Parathyroid adenoma (tissue), 2 donors: ENCODE measurements around the gene XIRP1.
A peak's percentile ranks its signal among the peaks of the same experiment; 100 is the strongest.

ENCODE experiments used
- H2AFZ ChIP-seq: fragments of 300-600 bp; sonication (generic); one replicate; pipeline ENCODE4 v1.7.0; 2017; ENCODE audit warnings: antibody characterized with exemption, mild to moderate bottlenecking
- H3K27ac ChIP-seq: fragments of 300-600 bp; sonication (generic); one replicate; pipeline ENCODE4 v1.7.0; 2017
- H3K27me3 ChIP-seq: fragments of 300-600 bp; sonication (generic); one replicate; pipeline ENCODE4 v1.7.0; 2017; ENCODE audit warnings: low read length; ENCODE audit not compliant: control insufficient read depth, insufficient read depth
- H3K36me3 ChIP-seq: fragments of 300-600 bp; sonication (generic); one replicate; pipeline ENCODE4 v1.7.0; 2017; ENCODE audit warnings: low read length; ENCODE audit not compliant: control insufficient read depth, insufficient read depth
- H3K4me1 ChIP-seq: fragments of 300-600 bp; sonication (generic); one replicate; pipeline ENCODE4 v1.7.0; 2017; ENCODE audit warnings: control low read depth
- H3K4me2 ChIP-seq: fragments of 300-600 bp; sonication (generic); one replicate; pipeline ENCODE4 v1.7.0; 2017; ENCODE audit warnings: low read length
- H3K4me3 ChIP-seq: fragments of 300-600 bp; sonication (generic); one replicate; pipeline ENCODE4 v1.7.0; 2017; ENCODE audit warnings: low read depth, low read length
- H3K79me2 ChIP-seq: fragments of 300-600 bp; sonication (generic); one replicate; pipeline ENCODE4 v1.7.0; 2017; ENCODE audit warnings: control low read depth
- H3K9ac ChIP-seq: fragments of 300-600 bp; sonication (generic); one replicate; pipeline ENCODE4 v1.7.0; 2017; ENCODE audit warnings: mild to moderate bottlenecking
- H3K9me3 ChIP-seq: fragments of 300-600 bp; sonication (generic); one replicate; pipeline ENCODE4 v1.7.0; 2017; ENCODE audit warnings: low read length; ENCODE audit not compliant: control insufficient read depth
- CTCF ChIP-seq: fragments of 300-600 bp; sonication (generic); IDR thresholded peaks from one replicate; pipeline ENCODE4 v1.7.0; 2017; ENCODE audit warnings: antibody characterized with exemption, mild to moderate bottlenecking
- donor health status: primary hyperparathyroidism.

XIRP1 gene

GRCh38 chr3:39196671-39197356 lies 4.4 kb upstream of the XIRP1 start:
- Histone ChIP-seq H2AFZ (peak overlapping the region; percentile 66), H3K4me1 (peaks cover 8% of the 10 kb centered on the region), H3K9me3 (no peaks in the 10 kb centered on the region), H3K9ac (no peak overlapping the region), H3K27me3 (no peaks in the 10 kb centered on the region), H3K27ac (no peak overlapping the region), H3K79me2 (no peaks in the 10 kb centered on the region), H3K4me2 (no peak overlapping the region), H3K36me3 (no peaks in the 10 kb centered on the region), H3K4me3 (no peak overlapping the region)
- TF ChIP-seq CTCF = no peak

GRCh38 chr3:39196034-39196433 lies 3.6 kb upstream of the XIRP1 start:
- Histone ChIP-seq H3K36me3 (no peaks in the 10 kb centered on the region), H3K9me3 (no peaks in the 10 kb centered on the region), H3K4me3 (no peak overlapping the region), H3K27ac (no peak overlapping the region), H3K4me2 (no peak overlapping the region), H3K27me3 (no peaks in the 10 kb centered on the region), H3K4me1 (peaks cover 8% of the 10 kb centered on the region), H3K79me2 (no peaks in the 10 kb centered on the region), H2AFZ (peak overlapping the region; percentile 66), H3K9ac (no peak overlapping the region)
- TF ChIP-seq CTCF = no peak

- Histone ChIP-seq H3K4me2 (no peak overlapping the region), H3K4me1 (peaks cover 12% of the 10 kb centered on the region), H3K9me3 (no peaks in the 10 kb centered on the region), H3K27me3 (no peaks in the 10 kb centered on the region), H3K27ac (no peak overlapping the region), H3K79me2 (no peaks in the 10 kb centered on the region), H2AFZ (no peak overlapping the region), H3K9ac (no peak overlapping the region), H3K36me3 (no peaks in the 10 kb centered on the region), H3K4me3 (no peak overlapping the region)
- TF ChIP-seq CTCF = no peak
Measured at GRCh38 chr3:39193391-39193790, 996 bp upstream of the XIRP1 start.

- Histone ChIP-seq H3K36me3 (no peaks in the 10 kb centered on the region), H3K4me3 (no peak overlapping the region), H2AFZ (no peak overlapping the region), H3K27ac (no peak overlapping the region), H3K9me3 (no peaks in the 10 kb centered on the region), H3K79me2 (no peaks in the 10 kb centered on the region), H3K27me3 (no peaks in the 10 kb centered on the region), H3K4me2 (no peak overlapping the region), H3K4me1 (peaks cover 9% of the 10 kb centered on the region), H3K9ac (no peak overlapping the region)
- TF ChIP-seq CTCF = no peak
Measured at GRCh38 chr3:39191773-39192172, 622 bp downstream of the XIRP1 start.

GRCh38 chr3:39191111-39191510 lies 1.3 kb downstream of the XIRP1 start:
- Histone ChIP-seq H2AFZ (no peak overlapping the region), H3K36me3 (no peaks in the 10 kb centered on the region), H3K27ac (no peak overlapping the region), H3K4me1 (peaks cover 4% of the 10 kb centered on the region), H3K4me2 (no peak overlapping the region), H3K9me3 (no peaks in the 10 kb centered on the region), H3K9ac (no peak overlapping the region), H3K27me3 (no peaks in the 10 kb centered on the region), H3K79me2 (no peaks in the 10 kb centered on the region), H3K4me3 (no peak overlapping the region)
- no peak for TF ChIP-seq CTCF
